Stimulated activated CD8-positive, alpha-beta memory T cell treated with anti-CD3 and anti-CD28 coated beads, Interleukin-12 subunit alpha, Interleukin-12 subunit beta, amount 100 ng/mL, for 4 hours (primary cell): Measurements from ENCODE around the gene AQP6.

Experiments used
- DNase-seq: peaks from one replicate; pipeline ENCODE4 v3.0.0-alpha.2; 2020; ENCODE audit warnings: low read depth

AQP6 gene

DNA sequence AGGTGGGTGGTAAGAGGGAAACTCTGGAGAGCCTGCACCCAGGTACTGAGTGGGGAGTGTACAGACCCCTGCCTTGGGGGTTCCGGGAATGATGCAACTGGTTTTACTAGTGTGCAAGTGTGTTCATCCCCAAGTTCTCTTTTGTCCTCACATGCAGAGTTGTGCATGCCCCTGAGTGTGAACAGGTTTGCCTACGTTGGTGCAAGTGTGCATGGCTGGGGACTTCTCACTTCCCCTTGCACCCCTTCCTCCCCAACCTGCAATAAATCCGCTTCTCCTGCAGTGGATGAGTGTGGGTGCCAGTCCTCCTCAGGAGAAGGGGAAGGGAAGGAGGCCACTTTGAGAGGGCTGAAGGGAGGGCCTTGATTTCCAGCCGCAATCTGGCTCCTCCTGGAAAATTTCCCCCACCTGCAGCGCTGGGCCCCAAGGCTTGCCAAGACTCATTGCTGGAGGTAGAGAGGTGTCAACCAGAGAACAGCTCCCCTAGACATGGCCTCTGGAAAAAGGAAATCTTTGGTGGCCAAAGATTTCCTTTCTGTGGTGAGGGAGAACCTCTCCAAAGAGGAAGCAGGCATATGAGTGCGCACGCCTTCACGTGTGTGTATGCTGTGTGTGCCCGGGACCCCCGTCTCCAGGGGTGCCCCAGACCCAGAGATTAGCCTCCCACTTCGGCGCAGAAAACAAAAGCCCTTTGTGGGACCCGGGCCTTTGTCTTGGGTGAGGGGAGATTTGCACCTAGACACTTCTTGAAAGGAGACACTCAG lies 16.7 kb upstream of the AQP6 start:
- no peak for DNase-seq

DNA sequence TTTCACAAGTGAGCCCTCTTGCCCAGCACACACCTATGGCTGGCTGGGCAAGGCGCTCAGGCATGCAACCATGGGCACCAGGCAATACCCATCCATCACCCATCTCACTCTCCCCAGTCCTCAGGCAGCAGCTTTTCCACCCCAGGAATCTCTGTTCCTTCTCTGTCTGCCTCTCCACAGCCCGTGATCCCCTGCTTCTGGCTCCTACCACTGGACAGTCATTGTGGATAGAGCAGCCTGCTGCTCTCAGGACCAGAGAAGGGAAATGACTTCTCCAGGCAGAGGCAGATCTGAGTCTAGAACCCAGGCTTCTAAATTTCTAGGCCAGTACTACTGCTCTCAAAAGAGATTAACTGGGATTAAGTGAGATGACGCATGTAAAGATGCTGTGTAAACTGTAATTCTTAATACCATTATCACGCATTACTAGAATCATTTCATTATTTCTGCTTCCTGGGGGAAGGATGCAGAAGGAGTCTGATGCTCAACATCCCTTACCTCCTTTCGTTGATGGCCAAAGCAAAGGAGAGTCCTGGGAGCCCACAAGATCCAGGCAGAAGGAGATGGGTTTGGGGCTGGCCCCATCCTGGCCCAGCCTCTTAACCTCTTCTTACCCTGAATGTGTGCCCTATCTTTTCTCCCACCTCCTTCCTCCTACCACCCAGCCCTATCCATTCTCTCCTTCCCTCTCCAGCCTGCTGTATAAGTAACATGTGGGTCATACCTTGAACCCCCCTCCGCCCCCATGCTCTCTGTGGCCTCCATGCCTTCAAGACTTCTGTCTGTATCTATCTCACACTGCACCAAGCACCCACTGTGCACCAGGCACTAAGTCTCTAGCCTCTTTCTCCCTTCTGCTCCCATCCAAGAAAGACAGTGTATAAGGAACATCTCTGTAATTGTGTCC lies 15.8 kb upstream of the AQP6 start:
- no peak for DNase-seq

- DNase-seq = no peak
These were observed 15.2 kb upstream of the AQP6 start for GRCh38 chr12:49957570-49957967.

DNA sequence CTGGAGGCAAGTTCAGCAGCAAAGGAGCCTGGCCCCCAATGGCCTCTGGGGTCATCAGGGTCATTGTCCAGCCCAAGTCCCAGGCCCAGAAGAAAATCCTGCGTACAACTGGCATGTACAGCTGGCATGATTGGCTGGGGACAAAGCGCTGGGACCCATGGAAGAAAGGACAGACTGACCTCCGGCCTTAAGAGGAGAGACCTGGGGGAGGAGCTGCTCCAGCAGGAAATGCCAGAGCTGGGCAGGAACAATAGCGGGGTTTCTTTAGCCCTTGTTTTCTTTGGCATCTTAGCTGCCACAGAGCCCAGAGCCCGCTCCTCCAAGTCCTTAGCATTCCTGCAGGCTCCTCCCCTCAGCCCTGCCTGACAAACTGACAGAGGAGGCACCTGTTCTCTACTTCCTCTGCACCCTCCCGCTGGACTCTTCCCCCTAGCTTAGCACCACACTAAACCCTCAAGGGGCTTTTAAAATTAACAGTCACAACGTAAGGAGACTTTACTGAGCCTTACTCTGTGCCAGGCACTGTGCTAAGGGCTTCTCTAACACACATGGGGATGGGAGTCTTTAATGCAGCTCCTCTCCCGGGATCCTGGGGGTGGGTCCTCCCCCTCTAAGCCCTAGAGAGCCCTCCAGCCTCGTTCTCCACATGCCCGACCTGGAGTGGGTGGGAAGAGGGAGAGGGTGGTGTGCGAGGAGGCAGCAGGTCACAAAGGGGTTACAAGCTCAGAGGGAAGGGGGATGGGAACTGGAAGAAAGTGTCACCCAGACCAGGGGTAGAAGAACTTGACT lies 12.9 kb upstream of the AQP6 start:
- no peak for DNase-seq

DNA sequence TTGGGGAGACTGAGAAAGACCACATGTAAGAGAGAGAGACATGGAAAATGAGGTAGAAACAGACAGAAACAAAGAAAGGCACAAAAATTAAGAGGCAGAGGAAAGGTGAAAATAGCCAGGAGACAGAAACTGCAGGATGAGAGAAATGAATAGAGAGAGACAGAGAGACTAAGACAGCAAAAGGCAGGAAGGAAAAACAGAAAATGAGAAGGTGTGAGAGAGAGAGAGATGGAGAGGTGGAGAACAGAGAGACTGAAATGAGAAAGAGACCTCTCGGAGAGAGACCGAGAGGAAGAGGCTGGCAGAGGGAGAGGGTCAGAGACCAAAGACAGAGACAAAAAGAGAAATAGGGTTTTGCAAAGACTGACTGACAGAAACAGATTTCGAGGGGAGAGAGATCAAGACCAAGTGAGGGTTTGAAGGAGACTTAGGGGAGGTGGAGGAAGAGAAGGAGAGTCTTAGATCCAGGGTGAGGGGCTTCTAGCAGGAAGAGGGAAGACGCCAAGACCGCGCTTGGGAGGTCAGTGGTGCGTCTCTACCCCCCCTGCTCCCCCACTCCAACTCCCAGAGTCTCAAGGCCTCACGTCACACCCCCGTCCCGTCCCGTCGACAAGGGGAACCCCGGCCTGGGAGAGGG lies 12.2 kb upstream of the AQP6 start:
- no peak for DNase-seq

DNA sequence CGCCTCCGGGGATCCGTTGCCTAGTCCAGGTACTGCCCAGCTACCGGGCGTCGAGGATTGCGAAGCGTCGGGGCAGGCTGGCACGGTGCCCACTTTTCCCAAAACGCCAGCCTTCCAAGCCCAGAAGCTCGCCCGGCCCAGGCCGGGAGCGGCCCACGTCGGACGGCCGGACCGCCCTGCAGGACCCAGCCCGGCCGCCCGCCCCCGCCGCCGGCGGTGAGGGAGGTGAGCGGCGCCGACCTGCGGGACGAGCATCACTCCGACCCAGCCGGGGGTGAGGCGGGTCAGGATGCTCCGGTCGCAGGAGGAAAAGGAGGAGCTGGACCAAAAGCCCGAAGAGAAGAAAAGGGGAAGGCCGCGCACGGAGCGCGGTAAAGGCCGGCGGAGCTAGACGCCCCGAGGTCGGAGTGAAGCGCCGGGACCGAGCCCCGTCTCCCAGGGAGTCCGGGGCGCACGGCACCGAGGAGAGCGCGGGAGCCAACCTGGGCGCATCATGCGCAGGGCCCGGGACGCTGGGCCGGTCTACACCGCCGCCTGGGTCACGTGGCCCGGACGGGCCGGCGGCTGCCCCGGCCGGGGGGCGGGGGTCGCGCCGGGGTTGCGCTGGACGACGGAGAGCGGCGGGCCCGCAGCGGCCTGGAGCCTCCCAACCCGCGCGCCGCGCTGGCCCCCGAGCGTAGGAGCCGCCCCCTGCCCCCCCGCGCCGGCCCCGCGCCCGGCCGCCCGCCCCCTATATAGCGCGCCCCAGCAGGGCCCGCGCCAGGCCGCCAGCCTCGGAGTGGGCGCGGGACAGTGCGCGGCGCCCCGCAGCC lies 11.4 kb upstream of the AQP6 start, which contains the start of gene AQP5:
Gene AQP5, plus strand, starts transcription at position 762 of the 812 bp plus-strand sequence. CDS start 146 bp downstream, outside the sequence.
- DNase-seq = no peak

DNA sequence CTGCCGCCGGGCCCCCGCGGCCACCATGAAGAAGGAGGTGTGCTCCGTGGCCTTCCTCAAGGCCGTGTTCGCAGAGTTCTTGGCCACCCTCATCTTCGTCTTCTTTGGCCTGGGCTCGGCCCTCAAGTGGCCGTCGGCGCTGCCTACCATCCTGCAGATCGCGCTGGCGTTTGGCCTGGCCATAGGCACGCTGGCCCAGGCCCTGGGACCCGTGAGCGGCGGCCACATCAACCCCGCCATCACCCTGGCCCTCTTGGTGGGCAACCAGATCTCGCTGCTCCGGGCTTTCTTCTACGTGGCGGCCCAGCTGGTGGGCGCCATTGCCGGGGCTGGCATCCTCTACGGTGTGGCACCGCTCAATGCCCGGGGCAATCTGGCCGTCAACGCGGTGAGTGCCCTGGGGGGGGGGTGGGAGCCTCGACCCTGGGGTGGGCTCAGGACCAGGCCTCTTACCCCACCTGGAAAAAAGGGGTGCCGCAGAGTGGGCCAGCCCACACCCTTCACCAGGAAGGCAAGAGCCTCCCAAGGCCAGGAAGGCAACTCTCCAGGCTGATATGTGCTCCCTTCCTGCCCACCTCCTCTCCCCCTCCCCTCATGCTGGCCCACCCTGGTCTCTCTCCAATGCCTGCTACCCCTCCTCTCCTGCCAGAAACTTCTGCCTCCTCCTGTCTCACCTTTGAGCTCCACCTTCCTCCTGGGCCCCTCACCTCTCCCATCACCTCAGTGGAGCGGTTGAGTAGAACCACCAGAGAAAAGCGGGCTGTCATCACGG lies 10.6 kb upstream of the AQP6 start:
- no peak for DNase-seq

GRCh38 chr12:49962861-49963765 lies 9.6 kb upstream of the AQP6 start:
- DNase-seq = no peak

DNA sequence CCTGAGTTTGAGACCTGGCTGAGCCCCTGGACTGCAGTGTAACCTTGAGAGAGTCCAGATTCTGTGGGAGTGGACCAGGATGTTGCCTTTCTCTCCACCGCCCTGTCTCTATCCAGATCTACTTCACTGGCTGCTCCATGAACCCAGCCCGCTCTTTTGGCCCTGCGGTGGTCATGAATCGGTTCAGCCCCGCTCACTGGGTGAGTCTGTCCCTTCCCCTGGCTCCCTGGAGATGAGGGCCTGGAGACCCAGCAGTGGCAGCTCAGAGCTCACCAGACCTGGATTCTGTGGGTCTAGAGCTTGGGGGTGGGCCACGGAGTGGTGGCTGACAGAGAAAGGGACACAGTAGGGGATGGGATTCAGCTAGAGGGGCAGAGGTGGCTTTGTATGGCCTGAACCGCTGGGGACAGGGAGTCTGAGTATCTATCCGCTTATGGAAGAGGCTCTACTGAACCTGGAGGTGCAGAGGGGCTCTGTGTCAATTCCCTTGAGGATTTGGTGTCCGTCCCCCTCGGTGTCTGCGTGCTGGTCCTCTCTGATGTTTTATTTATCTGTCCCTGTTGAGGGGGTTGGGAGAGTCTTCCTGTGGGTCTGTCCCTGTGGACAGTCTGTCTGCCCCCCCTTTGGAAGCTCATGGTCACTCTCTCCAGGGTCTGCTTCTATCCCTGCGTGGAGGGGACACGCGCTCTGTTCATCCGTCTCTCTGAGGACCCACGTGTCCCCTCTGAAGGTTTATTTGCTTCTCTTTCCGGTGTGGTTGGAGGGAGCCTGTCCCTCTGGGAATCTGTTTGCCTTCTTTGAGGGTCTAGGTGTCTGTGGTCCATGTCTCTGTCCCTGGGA lies 8.6 kb upstream of the AQP6 start:
- no peak for DNase-seq

- no peak for DNase-seq
These were observed 7.7 kb upstream of the AQP6 start for GRCh38 chr12:49964849-49965624.

DNA sequence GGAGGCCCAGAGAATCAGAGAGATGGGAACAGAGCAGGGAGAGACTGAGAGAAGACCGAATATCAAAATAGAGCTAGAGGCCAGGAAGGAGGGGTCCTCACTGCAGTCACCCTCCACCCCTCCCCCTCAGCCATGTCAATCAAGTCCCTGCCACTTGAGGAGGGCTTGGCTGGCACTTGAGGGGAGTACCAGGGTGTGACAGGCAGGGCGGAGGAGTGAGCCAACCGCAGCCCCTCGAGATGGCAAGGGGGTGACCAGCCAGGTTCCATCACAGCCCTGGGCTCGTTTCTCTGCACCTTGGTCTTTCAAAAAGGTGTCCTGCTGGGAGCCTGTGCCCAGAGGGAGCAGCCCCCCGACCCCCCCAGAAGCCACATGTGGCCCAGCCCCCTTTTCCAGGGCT lies 6.9 kb upstream of the AQP6 start:
- no peak for DNase-seq

DNA sequence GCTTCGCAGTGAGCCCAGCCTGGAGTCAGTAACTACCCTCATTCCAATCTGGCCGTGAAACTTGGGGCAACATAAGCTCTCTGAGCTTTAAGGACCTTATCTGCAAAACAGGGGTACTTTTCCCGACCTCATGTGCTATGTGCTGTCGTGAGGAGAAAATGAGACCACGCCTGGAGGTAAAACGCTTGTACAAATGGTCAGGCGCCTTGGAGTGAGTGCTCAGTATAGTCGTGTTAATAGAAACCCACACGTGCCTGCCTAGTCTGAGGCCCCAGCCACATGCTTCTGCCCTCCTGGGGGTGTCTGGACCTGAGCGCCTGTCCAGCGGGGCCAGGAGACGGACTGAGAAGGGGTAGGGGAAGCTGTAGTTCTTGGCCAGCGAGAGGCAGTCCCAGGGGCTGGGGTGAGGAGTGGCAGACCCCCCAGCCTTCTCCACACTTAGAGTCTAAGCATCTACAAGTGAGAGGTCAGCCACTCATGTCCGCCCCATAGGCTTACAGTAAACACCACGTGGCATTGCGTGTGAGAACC lies 6.2 kb upstream of the AQP6 start:
- no peak for DNase-seq

DNA sequence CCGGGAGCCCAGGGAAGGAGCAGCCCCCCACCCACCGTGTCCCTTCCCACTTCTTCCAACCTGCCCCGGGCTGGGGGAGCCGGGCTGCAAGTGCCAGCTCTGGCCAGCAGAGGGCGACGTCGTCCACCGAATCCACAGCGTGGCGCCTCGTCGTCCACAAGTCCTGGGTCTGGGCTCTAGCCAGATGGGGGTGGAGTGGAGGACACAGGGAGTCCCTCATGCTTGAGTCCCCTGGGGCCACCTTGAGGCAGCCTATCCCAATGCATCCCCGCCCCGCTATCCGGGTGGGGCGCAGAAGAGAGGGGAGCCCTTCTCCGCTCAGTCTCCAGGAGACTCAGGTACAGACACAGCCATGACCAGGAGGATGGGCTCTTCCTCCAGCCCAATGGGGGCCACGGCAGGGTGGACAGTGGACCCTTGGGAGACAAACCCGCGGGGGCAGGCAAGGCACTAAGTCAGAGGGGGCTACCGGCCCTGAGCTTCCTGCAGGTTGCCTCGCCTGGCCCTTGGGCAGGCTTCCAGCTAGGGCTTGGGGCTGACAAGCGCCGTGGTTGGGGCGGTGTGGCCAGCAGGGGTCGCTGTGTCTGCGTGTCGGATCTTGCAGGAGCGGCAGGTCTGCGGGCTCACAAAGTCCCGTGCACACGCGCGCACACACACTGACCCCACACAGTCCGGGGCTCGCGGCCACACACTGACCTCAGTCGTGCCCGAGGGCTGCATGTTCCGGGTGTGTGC lies 5.5 kb upstream of the AQP6 start:
- peak; percentile 77 for DNase-seq

DNA sequence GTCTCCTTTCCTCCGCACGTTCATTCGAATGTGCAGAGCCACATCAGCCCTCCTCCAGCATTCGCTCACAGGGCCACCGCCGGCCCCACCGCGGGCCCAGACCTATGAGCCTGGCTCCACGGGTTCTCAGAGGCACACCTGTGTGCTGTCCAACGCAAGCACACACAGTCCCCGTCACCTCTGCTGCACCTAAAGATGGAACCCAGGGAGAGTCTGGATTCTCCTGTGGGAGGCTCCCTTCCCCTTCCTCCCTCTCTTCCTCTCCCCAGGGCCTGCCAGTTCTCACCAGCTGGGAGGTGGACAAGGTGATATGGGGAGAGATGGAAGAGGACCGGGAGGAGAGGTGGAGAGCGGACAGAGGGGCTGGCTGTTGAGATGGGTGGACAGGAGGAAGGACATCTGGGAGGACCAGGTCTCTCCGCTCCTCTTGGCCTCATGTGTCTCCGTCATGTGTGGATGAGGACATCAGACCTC lies 4.9 kb upstream of the AQP6 start:
- DNase-seq = no peak

GRCh38 chr12:49968471-49968870 lies 4.3 kb upstream of the AQP6 start:
- no peak for DNase-seq

- DNase-seq = no peak
These were observed 3.7 kb upstream of the AQP6 start for GRCh38 chr12:49969027-49969426.
